Measurements from ENCODE around the gene DGCR6L. TPM values are rescaled to one million over a fixed set of nuclear protein-coding genes. Genes with fewer than 3 reads are reported as not detected.
"Not testable (repeated sequence)": the region's sequence is repeated elsewhere in the genome, so short reads cannot be mapped to it uniquely, and the experiment has no call there.

The DGCR6L gene
- total RNA-seq, 1 experiment from 2014 or later = 115 TPM

- DNase-seq = no peak
- Histone ChIP-seq H3K27me3 (ENCODE audit: control insufficient read depth, insufficient read depth, low read length) (no peaks in the 10 kb centered on the region), H3K4me3 (ENCODE audit: insufficient read depth, low read depth, low read length) (no peak overlapping the region), H3K36me3 (replicated peaks; ENCODE audit: control insufficient read depth, insufficient read depth, low read length) (no peaks in the 10 kb centered on the region)
Measured at GRCh38 chr22:20272700-20273099, 47.2 kb downstream of the DGCR6L start.

- DNase-seq = no peak
- Histone ChIP-seq H3K36me3 (replicated peaks; ENCODE audit: control insufficient read depth, insufficient read depth, low read length) (no peaks in the 10 kb centered on the region), H3K4me3 (ENCODE audit: insufficient read depth, low read depth, low read length) (no peak overlapping the region), H3K27me3 (ENCODE audit: control insufficient read depth, insufficient read depth, low read length) (no peaks in the 10 kb centered on the region)
Measured at GRCh38 chr22:20272174-20272573, 47.7 kb downstream of the DGCR6L start.

GRCh38 chr22:20271114-20271994, 48.5 kb downstream of the DGCR6L start:
- Histone ChIP-seq H3K27me3 (ENCODE audit: control insufficient read depth, insufficient read depth, low read length) (no peaks in the 10 kb centered on the region), H3K4me3 (ENCODE audit: insufficient read depth, low read depth, low read length) (no peak overlapping the region), H3K36me3 (replicated peaks; ENCODE audit: control insufficient read depth, insufficient read depth, low read length) (no peaks in the 10 kb centered on the region)
- no peak for DNase-seq

GRCh38 chr22:20270190-20271113, 49.4 kb downstream of the DGCR6L start:
- H3K4me3 ChIP-seq (ENCODE audit: insufficient read depth, low read depth, low read length); H3K36me3 ChIP-seq (replicated peaks; ENCODE audit: control insufficient read depth, insufficient read depth, low read length); H3K27me3 ChIP-seq (ENCODE audit: control insufficient read depth, insufficient read depth, low read length): not testable (repeated sequence)
- DNase-seq = peak; percentile 61

- not testable (repeated sequence) for DNase-seq; H3K36me3 ChIP-seq (replicated peaks; ENCODE audit: control insufficient read depth, insufficient read depth, low read length); H3K27me3 ChIP-seq (ENCODE audit: control insufficient read depth, insufficient read depth, low read length); H3K4me3 ChIP-seq (ENCODE audit: insufficient read depth, low read depth, low read length)
Measured at GRCh38 chr22:20269673-20270072, 50.2 kb downstream of the DGCR6L start.

GRCh38 chr22:20269201-20269600, 50.7 kb downstream of the DGCR6L start:
- not testable (repeated sequence) for H3K36me3 ChIP-seq (replicated peaks; ENCODE audit: control insufficient read depth, insufficient read depth, low read length); H3K27me3 ChIP-seq (ENCODE audit: control insufficient read depth, insufficient read depth, low read length); DNase-seq; H3K4me3 ChIP-seq (ENCODE audit: insufficient read depth, low read depth, low read length)

GRCh38 chr22:20268279-20269012, 51.4 kb downstream of the DGCR6L start, which contains the start of gene RTN4R:
Gene RTN4R, minus strand, starts transcription at chr22:20268318. Its CDS starts 226 bp downstream, at chr22:20268092.
- peak; percentile 95 for DNase-seq
- H3K36me3 ChIP-seq (replicated peaks; ENCODE audit: control insufficient read depth, insufficient read depth, low read length) = no peaks in the 10 kb centered on the region
- H3K4me3 ChIP-seq (ENCODE audit: insufficient read depth, low read depth, low read length) = peak within 1 kb of the TSS; percentile 57
- H3K27me3 ChIP-seq (ENCODE audit: control insufficient read depth, insufficient read depth, low read length) = no peaks in the 10 kb centered on the region

- DNase-seq = peak; percentile 88
- Histone ChIP-seq H3K36me3 (replicated peaks; ENCODE audit: control insufficient read depth, insufficient read depth, low read length) (no peaks in the 10 kb centered on the region), H3K27me3 (ENCODE audit: control insufficient read depth, insufficient read depth, low read length) (no peaks in the 10 kb centered on the region), H3K4me3 (ENCODE audit: insufficient read depth, low read depth, low read length) (peak overlapping the region; percentile 57)
Measured at GRCh38 chr22:20267441-20268278, 52.2 kb downstream of the DGCR6L start.

GRCh38 chr22:20266667-20267440, 53.0 kb downstream of the DGCR6L start:
- H3K36me3 ChIP-seq (replicated peaks; ENCODE audit: control insufficient read depth, insufficient read depth, low read length); H3K27me3 ChIP-seq (ENCODE audit: control insufficient read depth, insufficient read depth, low read length); DNase-seq: not testable (repeated sequence)
- peak overlapping the region; percentile 57 for H3K4me3 ChIP-seq (ENCODE audit: insufficient read depth, low read depth, low read length)

- not testable (repeated sequence) for H3K4me3 ChIP-seq (ENCODE audit: insufficient read depth, low read depth, low read length); DNase-seq; H3K27me3 ChIP-seq (ENCODE audit: control insufficient read depth, insufficient read depth, low read length); H3K36me3 ChIP-seq (replicated peaks; ENCODE audit: control insufficient read depth, insufficient read depth, low read length)
Measured at GRCh38 chr22:20265772-20266666, 53.8 kb downstream of the DGCR6L start.

- no peak for DNase-seq
- H3K4me3 ChIP-seq (ENCODE audit: insufficient read depth, low read depth, low read length) = no peak overlapping the region
- no peaks in the 10 kb centered on the region for H3K27me3 ChIP-seq (ENCODE audit: control insufficient read depth, insufficient read depth, low read length)
- no peaks in the 10 kb centered on the region for H3K36me3 ChIP-seq (replicated peaks; ENCODE audit: control insufficient read depth, insufficient read depth, low read length)
Measured at GRCh38 chr22:20264614-20265452, 55.0 kb downstream of the DGCR6L start.

All from H7 (cell line).